ENCODE measurements around the gene ABI3.

ABI3 gene

DNA sequence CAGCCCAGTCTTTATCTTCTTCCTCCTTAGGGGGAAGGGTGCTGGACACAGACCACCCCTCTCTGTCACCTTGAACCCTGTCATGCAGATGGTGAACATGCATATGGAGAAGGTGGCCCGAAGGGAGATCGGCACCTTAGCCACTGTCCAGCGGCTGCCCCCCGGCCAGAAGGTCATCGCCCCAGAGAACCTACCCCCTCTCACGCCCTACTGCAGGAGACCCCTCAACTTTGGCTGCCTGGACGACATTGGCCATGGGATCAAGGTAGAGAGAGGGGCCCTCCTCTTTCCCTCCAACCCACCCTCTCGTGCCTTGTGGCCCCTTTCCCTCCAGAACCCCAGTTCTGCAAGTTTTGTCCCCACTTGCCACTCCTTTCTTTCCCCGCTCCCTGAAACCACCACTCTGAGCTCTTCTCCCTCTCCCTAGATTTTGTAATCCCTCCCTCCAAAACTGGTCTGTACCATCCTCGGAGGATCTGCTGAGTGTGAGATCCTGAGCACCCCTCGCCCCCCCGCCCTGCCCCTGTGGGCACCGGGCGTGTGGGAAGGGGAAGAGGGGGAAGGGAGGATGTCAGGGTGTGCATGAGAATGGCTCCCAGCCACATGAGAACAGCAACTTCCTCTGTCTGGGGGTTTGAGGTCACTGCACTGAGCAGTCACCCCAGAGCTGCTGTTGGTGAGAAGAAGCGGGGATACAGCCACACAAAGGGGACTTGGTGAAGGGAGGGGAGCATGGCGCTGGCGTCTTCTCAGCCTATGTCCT, 7.3 kb downstream of the ABI3 start:
- Histone ChIP-seq H3K27ac (no peak overlapping the region), H3K27me3 (peaks cover 0 to 50% of the 10 kb centered on the region in 2 donors), H3K4me3 (no peak overlapping the region), H3K9me3 (no peaks in the 10 kb centered on the region), H3K4me1 (peaks cover 0 to 6% (median 2%) of the 10 kb centered on the region in 4 donors), H3K36me3 (no peaks in the 10 kb centered on the region)
- intact Hi-C loops (cut with DNase I; ENCODE audit: low total_unique reads): no loop called here
- TF ChIP-seq, protein P1, sequence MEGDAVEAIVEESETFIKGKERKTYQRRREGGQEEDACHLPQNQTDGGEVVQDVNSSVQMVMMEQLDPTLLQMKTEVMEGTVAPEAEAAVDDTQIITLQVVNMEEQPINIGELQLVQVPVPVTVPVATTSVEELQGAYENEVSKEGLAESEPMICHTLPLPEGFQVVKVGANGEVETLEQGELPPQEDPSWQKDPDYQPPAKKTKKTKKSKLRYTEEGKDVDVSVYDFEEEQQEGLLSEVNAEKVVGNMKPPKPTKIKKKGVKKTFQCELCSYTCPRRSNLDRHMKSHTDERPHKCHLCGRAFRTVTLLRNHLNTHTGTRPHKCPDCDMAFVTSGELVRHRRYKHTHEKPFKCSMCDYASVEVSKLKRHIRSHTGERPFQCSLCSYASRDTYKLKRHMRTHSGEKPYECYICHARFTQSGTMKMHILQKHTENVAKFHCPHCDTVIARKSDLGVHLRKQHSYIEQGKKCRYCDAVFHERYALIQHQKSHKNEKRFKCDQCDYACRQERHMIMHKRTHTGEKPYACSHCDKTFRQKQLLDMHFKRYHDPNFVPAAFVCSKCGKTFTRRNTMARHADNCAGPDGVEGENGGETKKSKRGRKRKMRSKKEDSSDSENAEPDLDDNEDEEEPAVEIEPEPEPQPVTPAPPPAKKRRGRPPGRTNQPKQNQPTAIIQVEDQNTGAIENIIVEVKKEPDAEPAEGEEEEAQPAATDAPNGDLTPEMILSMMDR (IDR thresholded peaks at IDR 0.05): no peak
- peak; percentile 67 to 81 for DNase-seq

GRCh38 chr17:49218941-49219913, 8.7 kb downstream of the ABI3 start:
- Histone ChIP-seq H3K4me3 (no peak overlapping the region), H3K27me3 (peaks cover 0 to 64% of the 10 kb centered on the region in 2 donors), H3K27ac (no peak overlapping the region), H3K36me3 (no peaks in the 10 kb centered on the region), H3K4me1 (peaks cover 0 to 15% (median 12%) of the 10 kb centered on the region in 4 donors), H3K9me3 (no peaks in the 10 kb centered on the region)
- intact Hi-C loops (cut with DNase I; ENCODE audit: low total_unique reads): no loop called here
- no peak for DNase-seq
- TF ChIP-seq, protein P1 (IDR thresholded peaks at IDR 0.05): no peak

GRCh38 chr17:49219987-49220386, 9.5 kb downstream of the ABI3 start:
- H3K27me3 ChIP-seq: peaks cover 0 to 71% of the 10 kb centered on the region in 2 donors
- no peaks in the 10 kb centered on the region for H3K9me3 ChIP-seq
- H3K4me1 ChIP-seq: peaks cover 0 to 21% (median 19%) of the 10 kb centered on the region in 4 donors
- intact Hi-C loops (cut with DNase I; ENCODE audit: low total_unique reads): loop anchor here (5.0 kb wide), 1 partner anchor 72 kb away; no protein-coding TSS in a partner anchor
- no peak overlapping the region for H3K4me3 ChIP-seq
- TF ChIP-seq, protein P1 (IDR thresholded peaks at IDR 0.05): no peak
- H3K27ac ChIP-seq: no peak overlapping the region
- H3K36me3 ChIP-seq: no peaks in the 10 kb centered on the region
- no peak for DNase-seq

GRCh38 chr17:49223168-49223516, 12.6 kb downstream of the ABI3 start:
- Histone ChIP-seq H3K36me3 (no peaks in the 10 kb centered on the region), H3K4me1 (peaks cover 0 to 22% (median 15%) of the 10 kb centered on the region in 4 donors), H3K27me3 (peaks cover 0 to 93% of the 10 kb centered on the region in 2 donors), H3K9me3 (no peaks in the 10 kb centered on the region), H3K27ac (no peak overlapping the region), H3K4me3 (no peak overlapping the region)
- DNase-seq: no peak
- intact Hi-C loops (cut with DNase I; ENCODE audit: low total_unique reads): loop anchor here (5.0 kb wide), 1 partner anchor 69 kb away; no protein-coding TSS in a partner anchor
- TF ChIP-seq, protein P1 (IDR thresholded peaks at IDR 0.05): no peak

DNA sequence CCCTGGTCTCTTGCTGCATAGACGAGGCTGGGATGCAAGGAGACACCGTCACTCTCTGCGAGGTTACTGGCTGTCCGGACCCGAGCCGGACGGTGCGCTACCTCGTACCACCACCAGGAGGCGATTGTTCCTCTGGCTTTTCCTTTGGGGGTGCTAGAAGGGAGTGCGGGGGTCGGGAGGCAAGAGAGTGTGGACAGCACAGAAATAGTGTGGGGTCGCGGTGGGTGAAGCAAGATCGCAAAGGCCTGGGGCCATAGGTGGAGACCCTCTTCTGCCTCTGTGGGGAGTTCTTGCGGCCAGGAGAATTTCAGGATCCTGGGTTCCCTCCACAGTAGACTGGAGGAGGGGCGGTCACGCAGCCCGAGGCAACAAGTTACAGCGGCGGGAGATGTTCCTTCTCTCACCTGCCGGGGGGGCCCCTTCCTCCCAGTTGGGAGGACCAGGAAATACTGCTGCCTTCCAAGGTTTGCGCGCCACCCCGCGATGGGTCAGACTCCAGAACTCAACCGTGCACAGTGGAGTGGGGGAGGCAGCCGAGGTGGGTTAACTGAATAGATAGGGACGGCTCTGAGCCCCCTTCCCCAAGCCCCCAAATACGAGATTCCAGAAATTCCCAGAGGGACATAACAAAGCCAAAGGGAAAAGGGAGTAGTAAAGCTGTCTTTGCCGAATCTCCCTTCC, 13.2 kb downstream of the ABI3 start:
- TF ChIP-seq, protein P1 (IDR thresholded peaks at IDR 0.05): peak; percentile 67 to 69
- no peak for DNase-seq
- no peaks in the 10 kb centered on the region for H3K9me3 ChIP-seq
- no peaks in the 10 kb centered on the region for H3K36me3 ChIP-seq
- H3K27me3 ChIP-seq: peaks cover 0 to 92% of the 10 kb centered on the region in 2 donors
- H3K4me3 ChIP-seq: peak overlapping the region in 1 of 2 donors; percentile 26
- peaks cover 0 to 22% (median 15%) of the 10 kb centered on the region in 4 donors for H3K4me1 ChIP-seq
- intact Hi-C loops (cut with DNase I; ENCODE audit: low total_unique reads): loop anchor here (5.0 kb wide), 1 partner anchor 69 kb away; no protein-coding TSS in a partner anchor
- H3K27ac ChIP-seq: no peak overlapping the region
